ENCODE data around the gene ANKRD49. TPM values are rescaled to one million over a fixed set of nuclear protein-coding genes. Genes with fewer than 3 reads are reported as not detected.

ANKRD49 gene
- total RNA-seq, 1 experiment from 2014 or later = 12.7 TPM

- no peak overlapping the region for H2AFZ ChIP-seq
- H3K9me2 ChIP-seq (ENCODE audit: insufficient read depth) = no peaks in the 10 kb centered on the region
- H3K4me1 ChIP-seq (replicated peaks; ENCODE audit: insufficient read depth) = no peaks in the 10 kb centered on the region
- no TSS peak for BruUV-seq (replicated peaks)
- ChIA-PET POLR2A (ENCODE audit: unreplicated experiment) (no interaction called here), CTCF (no interaction called here)
- no peaks in the 10 kb centered on the region for H3K27me3 ChIP-seq (ENCODE audit: insufficient read depth, low read depth)
- H3K9me3 ChIP-seq (ENCODE audit: insufficient read depth, low read depth) = no peaks in the 10 kb centered on the region
- H3F3A ChIP-seq (ENCODE audit: insufficient read depth, low read depth) = no peaks in the 10 kb centered on the region
- intact Hi-C loops (cut with micrococcal nuclease; ENCODE audit: unreplicated experiment) = no loop called here
- no peak overlapping the region for H3K4me3 ChIP-seq
- peaks cover 1% of the 10 kb centered on the region for H3K79me2 ChIP-seq (ENCODE audit: low read depth)
- peaks cover 38% of the 10 kb centered on the region for H3K36me3 ChIP-seq (ENCODE audit: low read depth)
- no peaks in the 10 kb centered on the region for H4K20me1 ChIP-seq (ENCODE audit: insufficient read depth)
- H3K4me2 ChIP-seq = no peak overlapping the region
- TF ChIP-seq EZH2 (IDR thresholded peaks at IDR 0.05; ENCODE audit: low read depth) = no peak
- TF ChIP-seq, protein P1, sequence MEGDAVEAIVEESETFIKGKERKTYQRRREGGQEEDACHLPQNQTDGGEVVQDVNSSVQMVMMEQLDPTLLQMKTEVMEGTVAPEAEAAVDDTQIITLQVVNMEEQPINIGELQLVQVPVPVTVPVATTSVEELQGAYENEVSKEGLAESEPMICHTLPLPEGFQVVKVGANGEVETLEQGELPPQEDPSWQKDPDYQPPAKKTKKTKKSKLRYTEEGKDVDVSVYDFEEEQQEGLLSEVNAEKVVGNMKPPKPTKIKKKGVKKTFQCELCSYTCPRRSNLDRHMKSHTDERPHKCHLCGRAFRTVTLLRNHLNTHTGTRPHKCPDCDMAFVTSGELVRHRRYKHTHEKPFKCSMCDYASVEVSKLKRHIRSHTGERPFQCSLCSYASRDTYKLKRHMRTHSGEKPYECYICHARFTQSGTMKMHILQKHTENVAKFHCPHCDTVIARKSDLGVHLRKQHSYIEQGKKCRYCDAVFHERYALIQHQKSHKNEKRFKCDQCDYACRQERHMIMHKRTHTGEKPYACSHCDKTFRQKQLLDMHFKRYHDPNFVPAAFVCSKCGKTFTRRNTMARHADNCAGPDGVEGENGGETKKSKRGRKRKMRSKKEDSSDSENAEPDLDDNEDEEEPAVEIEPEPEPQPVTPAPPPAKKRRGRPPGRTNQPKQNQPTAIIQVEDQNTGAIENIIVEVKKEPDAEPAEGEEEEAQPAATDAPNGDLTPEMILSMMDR (conservative IDR thresholded peaks at IDR 0.05) = no peak
- no peak for DNase-seq
- H3K27ac ChIP-seq = no peak overlapping the region
Observed at GRCh38 chr11:94486068-94486467, 7.7 kb upstream of the ANKRD49 start.

- POLR2A ChIA-PET (ENCODE audit: unreplicated experiment) = no interaction called here
- BruUV-seq (replicated peaks) = TSS peak; percentile 71
- CTCF ChIA-PET = no interaction called here
- no peaks in the 10 kb centered on the region for H3K9me2 ChIP-seq (ENCODE audit: insufficient read depth)
- intact Hi-C loops (cut with micrococcal nuclease; ENCODE audit: unreplicated experiment) = loop anchor here (5.0 to 10.0 kb wide), 2 partner anchors 169 to 367 kb away; partner anchors contain the start of gene PANX1
- H3K4me3 ChIP-seq = peak overlapping the region; percentile 87
- H3K4me1 ChIP-seq (replicated peaks; ENCODE audit: insufficient read depth) = peaks cover 23% of the 10 kb centered on the region
- peak overlapping the region; percentile 99 for H2AFZ ChIP-seq
- peaks cover 46% of the 10 kb centered on the region for H3K79me2 ChIP-seq (ENCODE audit: low read depth)
- H3K36me3 ChIP-seq (ENCODE audit: low read depth) = peaks cover 14% of the 10 kb centered on the region; the same call in 1 of the 2 replicates
- H3K9me3 ChIP-seq (ENCODE audit: insufficient read depth, low read depth) = no peaks in the 10 kb centered on the region
- H3K27me3 ChIP-seq (ENCODE audit: insufficient read depth, low read depth) = no peaks in the 10 kb centered on the region
- DNase-seq = no peak
- no peaks in the 10 kb centered on the region; the same call in 1 of the 2 replicates for H4K20me1 ChIP-seq (ENCODE audit: insufficient read depth)
- peak overlapping the region; percentile 73; the same call in 1 of the 2 replicates for H3K27ac ChIP-seq
- H3K4me2 ChIP-seq = peak overlapping the region; percentile 94
- no peaks in the 10 kb centered on the region for H3F3A ChIP-seq (ENCODE audit: insufficient read depth, low read depth)
- TF ChIP-seq, protein P1 (conservative IDR thresholded peaks at IDR 0.05) = no peak
- TF ChIP-seq EZH2 (IDR thresholded peaks at IDR 0.05; ENCODE audit: low read depth) = no peak
Observed at GRCh38 chr11:94494126-94494680, 419 bp downstream of the ANKRD49 start.

DNA sequence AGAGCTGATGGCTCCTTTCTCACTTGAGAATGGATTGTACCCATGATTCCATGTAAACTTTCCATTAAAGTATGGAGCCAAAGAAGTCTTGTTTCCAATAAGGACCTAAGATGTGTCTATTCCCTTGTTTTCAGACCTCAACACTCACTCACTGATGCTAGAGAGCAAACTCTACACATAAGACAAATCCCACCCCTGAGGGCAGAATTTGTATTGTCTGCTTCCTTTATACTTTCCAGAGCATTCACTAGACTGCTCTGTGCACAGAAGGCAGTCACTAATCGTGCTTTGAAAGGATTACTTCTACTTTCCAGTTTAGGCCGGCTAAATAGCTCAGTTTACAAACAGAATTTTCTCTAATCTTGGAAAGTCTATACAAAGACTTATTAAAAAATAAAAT, 6.4 kb downstream of the ANKRD49 start:
- Histone ChIP-seq H3K27me3 (ENCODE audit: insufficient read depth, low read depth) (no peaks in the 10 kb centered on the region), H2AFZ (no peak overlapping the region), H3K4me1 (replicated peaks; ENCODE audit: insufficient read depth) (peaks cover 1% of the 10 kb centered on the region), H3K4me3 (no peak overlapping the region), H3K4me2 (no peak overlapping the region), H3K9me2 (ENCODE audit: insufficient read depth) (no peaks in the 10 kb centered on the region), H3K79me2 (ENCODE audit: low read depth) (peaks cover 8% of the 10 kb centered on the region), H3K36me3 (ENCODE audit: low read depth) (peaks cover 14% of the 10 kb centered on the region; the same call in 1 of the 2 replicates), H3F3A (ENCODE audit: insufficient read depth, low read depth) (peaks cover 4% of the 10 kb centered on the region; the same call in 1 of the 2 replicates), H3K9me3 (ENCODE audit: insufficient read depth, low read depth) (no peaks in the 10 kb centered on the region), H4K20me1 (ENCODE audit: insufficient read depth) (no peaks in the 10 kb centered on the region; the same call in 1 of the 2 replicates), H3K27ac (no peak overlapping the region)
- intact Hi-C loops (cut with micrococcal nuclease; ENCODE audit: unreplicated experiment) = loop anchor here (5.0 kb wide), 2 partner anchors 313 to 1268 kb away; no protein-coding TSS in a partner anchor
- no TSS peak for BruUV-seq (replicated peaks)
- no peak for DNase-seq
- TF ChIP-seq EZH2 (IDR thresholded peaks at IDR 0.05; ENCODE audit: low read depth) = no peak
- TF ChIP-seq, protein P1 (conservative IDR thresholded peaks at IDR 0.05) = no peak
- ChIA-PET CTCF (no interaction called here), POLR2A (ENCODE audit: unreplicated experiment) (interaction anchor here (0.6 kb wide), 1 partner anchor 61 kb away, joined by 4 read pairs; no protein-coding TSS in a partner anchor)

All from PC-9 (cell line).